Heart left ventricle (tissue), 13 donors: ENCODE results near the gene LRRC8E.

ENCODE experiments used
- POLR2A ChIP-seq, 2 donors: fragments of 450-650 bp; IDR thresholded peaks; one replicate each; pipeline ENCODE4 v1.6.1; 2017; ENCODE audit warnings: antibody characterized with exemption in 2 of 2, mild to moderate bottlenecking in 2 of 2, moderate library complexity in 2 of 2
- TF ChIP-seq, protein P1 (sequence below), 12 donors: fragments of 200-600 bp; sonication (generic) in 4 of 12; IDR thresholded peaks; one replicate each; pipeline versions ENCODE4 v1.5.0 to v1.8.0; 2018 to 2022; ENCODE audit warnings: antibody characterized with exemption in 12 of 12, mild to moderate bottlenecking in 5 of 12
- donor health status: ischemic (EF 13 %, LVEDD 7.1; RV severe dilation, severe dysfunction).
- donor health status: DM: no; HTN: yes; CAD: no.
- donor health status: DM: no; HTN: no; CAD: no.
- donor health status: ischemic (EF 25% LVEDD 6.9; RV normal size, moderate dysfunction).
- donor health status: ischemic (EF 25% LVEDD 5.7; RV mildly dilated, moderate dysfunction).
- donor health status: ischemic (EF 35%, LVEDD 5.7; RV mildly dilated, moderate dysfunction).
- donor health status: nonischemic (EF 11% LVEDD 7.7; RV severe dilation, severe dysfunction).
- donor health status: DM: yes; HTN: yes; CAD: no.
- donor health status: PGD.
- donor health status: ischemic (EF 29% LVEDD 5.4; RV normal size, mild dysfunction).
- donor health status: nonischemic (EF 23%, LVEDD 6.1; RV moderate dilation, normal function).

DNA sequence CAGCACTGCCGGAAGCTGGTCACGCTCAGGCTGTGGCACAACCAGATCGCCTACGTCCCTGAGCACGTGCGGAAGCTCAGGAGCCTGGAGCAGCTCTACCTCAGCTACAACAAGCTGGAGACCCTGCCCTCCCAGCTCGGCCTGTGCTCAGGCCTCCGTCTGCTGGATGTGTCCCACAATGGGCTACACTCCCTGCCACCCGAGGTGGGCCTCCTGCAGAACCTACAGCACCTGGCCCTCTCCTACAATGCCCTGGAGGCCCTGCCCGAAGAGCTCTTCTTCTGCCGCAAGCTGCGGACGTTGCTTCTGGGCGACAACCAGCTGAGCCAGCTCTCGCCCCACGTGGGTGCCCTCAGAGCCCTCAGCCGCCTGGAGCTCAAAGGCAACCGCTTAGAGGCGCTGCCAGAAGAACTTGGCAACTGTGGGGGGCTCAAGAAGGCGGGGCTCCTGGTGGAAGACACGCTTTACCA lies 12.1 kb downstream of the LRRC8E start:
- TF ChIP-seq, protein P1, sequence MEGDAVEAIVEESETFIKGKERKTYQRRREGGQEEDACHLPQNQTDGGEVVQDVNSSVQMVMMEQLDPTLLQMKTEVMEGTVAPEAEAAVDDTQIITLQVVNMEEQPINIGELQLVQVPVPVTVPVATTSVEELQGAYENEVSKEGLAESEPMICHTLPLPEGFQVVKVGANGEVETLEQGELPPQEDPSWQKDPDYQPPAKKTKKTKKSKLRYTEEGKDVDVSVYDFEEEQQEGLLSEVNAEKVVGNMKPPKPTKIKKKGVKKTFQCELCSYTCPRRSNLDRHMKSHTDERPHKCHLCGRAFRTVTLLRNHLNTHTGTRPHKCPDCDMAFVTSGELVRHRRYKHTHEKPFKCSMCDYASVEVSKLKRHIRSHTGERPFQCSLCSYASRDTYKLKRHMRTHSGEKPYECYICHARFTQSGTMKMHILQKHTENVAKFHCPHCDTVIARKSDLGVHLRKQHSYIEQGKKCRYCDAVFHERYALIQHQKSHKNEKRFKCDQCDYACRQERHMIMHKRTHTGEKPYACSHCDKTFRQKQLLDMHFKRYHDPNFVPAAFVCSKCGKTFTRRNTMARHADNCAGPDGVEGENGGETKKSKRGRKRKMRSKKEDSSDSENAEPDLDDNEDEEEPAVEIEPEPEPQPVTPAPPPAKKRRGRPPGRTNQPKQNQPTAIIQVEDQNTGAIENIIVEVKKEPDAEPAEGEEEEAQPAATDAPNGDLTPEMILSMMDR (IDR thresholded peaks at IDR 0.05): no peak
- no peak for TF ChIP-seq POLR2A (IDR thresholded peaks at IDR 0.05)
